GM12878 (cell line): Measurements from ENCODE around the gene ATP6V1C2. TPM values are rescaled to one million over a fixed set of nuclear protein-coding genes. Genes with fewer than 3 reads are reported as not detected.
A peak's percentile ranks its signal among the peaks of the same experiment; 100 is the strongest.

Experiments used
- ATAC-seq: fragments of 200-7000 bp; cut with Tn5 transposase; 3 replicates; pipeline ENCODE4 v1.9.1; 2020; ENCODE audit warnings: mild to moderate bottlenecking, moderate library complexity
- BruUV-seq: library from RNA; stranded (reverse); fragments of 400-500 nt; replicated peaks from 2 replicates; lab custom pipeline; 2021; lab: Mats Ljungman, UMichigan
- CTCF ChIA-PET: fragments of 300-600 bp; sonication (Branson Sonifier 250); formaldehyde crosslinking; extraction: SDS; loops from one replicate; lab custom pipeline; 2021; ENCODE audit warnings: inconsistent platforms; lab: Yijun Ruan, JAX
- POLR2A ChIA-PET: fragments of 350-600 bp; formaldehyde crosslinking; extraction: SDS; loops from one replicate; lab custom pipeline; 2021; ENCODE audit warnings: inconsistent platforms; lab: Charles Lee
- RAD21 ChIA-PET: fragments of 300-600 bp; sonication (Branson Sonifier 250); formaldehyde crosslinking; loops from one replicate; lab custom pipeline; 2023; ENCODE audit warnings: antibody characterized with exemption; ENCODE audit not compliant: unreplicated experiment; lab: Charles Lee
- SMC1A ChIA-PET: fragments of 300-600 bp; sonication (Branson Sonifier 250); formaldehyde crosslinking; loops from one replicate; lab custom pipeline; 2023; ENCODE audit not compliant: unreplicated experiment, uncharacterized antibody; lab: Charles Lee
- DNase-seq: peaks from one replicate; pipeline ENCODE4 v3.0.0-alpha.2; 2011; ENCODE audit warnings: low read depth, low spot score
- FAIRE-seq: peaks from 3 replicates; lab custom pipeline; 2011; peaks lifted over from hg19 to GRCh38; lab: Jason Lieb, UNC
- H2AFZ ChIP-seq: 2 replicates; pipeline ENCODE4 v1.6.0; 2011; ENCODE audit warnings: low read depth, low read length, control low read depth; ENCODE audit not compliant: control insufficient read depth
- H3K27ac ChIP-seq: 2 replicates; pipeline ENCODE4 v1.5.1; 2011; ENCODE audit warnings: control low read depth; ENCODE audit not compliant: control insufficient read depth, insufficient read depth
- H3K27me3 ChIP-seq, 2 experiments: replicated peaks in 1 of 2; 2 replicates each; pipeline versions ENCODE4 v1.6.0 to v1.6.1; 2011; ENCODE audit warnings: low read length in 1 of 2; ENCODE audit not compliant: control insufficient read depth in 2 of 2, insufficient read depth in 2 of 2
- H3K36me3 ChIP-seq, 2 experiments: 2 replicates each; pipeline ENCODE4 v1.5.1; 2011; ENCODE audit warnings: low read length in 1 of 2; ENCODE audit not compliant: control insufficient read depth in 2 of 2, insufficient read depth in 2 of 2
- H3K4me1 ChIP-seq: 2 replicates; pipeline ENCODE4 v1.6.1; 2011; ENCODE audit warnings: mild to moderate bottlenecking, low read length, moderate library complexity, mixed read lengths; ENCODE audit not compliant: control insufficient read depth, insufficient read depth
- H3K4me2 ChIP-seq: 2 replicates; pipeline ENCODE4 v1.6.0; 2011; ENCODE audit warnings: control low read depth; ENCODE audit not compliant: control insufficient read depth, insufficient read depth
- H3K4me3 ChIP-seq: fragments of 200-600 bp; sonication (generic); 2 replicates; pipeline ENCODE4 v1.5.1; 2016
- H3K79me2 ChIP-seq: 2 replicates; pipeline ENCODE4 v1.6.0; 2011; ENCODE audit warnings: low read length; ENCODE audit not compliant: control insufficient read depth, insufficient read depth
- H3K9ac ChIP-seq: 2 replicates; pipeline ENCODE4 v1.8.0; 2011; ENCODE audit warnings: low read length, control low read depth, mixed read lengths; ENCODE audit not compliant: control insufficient read depth, insufficient read depth
- H3K9me3 ChIP-seq: replicated peaks from 3 replicates; pipeline ENCODE4 v1.5.1; 2011; ENCODE audit warnings: mild to moderate bottlenecking, low read length; ENCODE audit not compliant: control insufficient read depth, insufficient read depth
- H4K20me1 ChIP-seq: 2 replicates; pipeline ENCODE4 v1.6.0; 2011; ENCODE audit not compliant: control insufficient read depth, insufficient read depth
- BMI1 ChIP-seq: fragments of 450-650 bp; IDR thresholded peaks from 2 replicates; pipeline ENCODE4 v1.6.1; 2016; ENCODE audit warnings: mild to moderate bottlenecking, moderate library complexity, borderline replicate concordance
- EED ChIP-seq: sonication (generic); IDR thresholded peaks from 2 replicates; pipeline ENCODE4 v1.6.1; 2016; ENCODE audit warnings: antibody characterized with exemption, low read depth
- IRF5 ChIP-seq: fragments of 450-650 bp; IDR thresholded peaks from 2 replicates; pipeline ENCODE4 v1.6.1; 2017; ENCODE audit warnings: borderline replicate concordance
- NBN ChIP-seq: fragments of 450-650 bp; IDR thresholded peaks from 2 replicates; pipeline ENCODE4 v1.6.1; 2016
- NFXL1 ChIP-seq: fragments of 450-650 bp; IDR thresholded peaks from 2 replicates; pipeline ENCODE4 v1.6.1; 2017; ENCODE audit warnings: antibody characterized with exemption, mild to moderate bottlenecking, borderline replicate concordance
- NR2F1 ChIP-seq: fragments of 450-650 bp; conservative IDR thresholded peaks from 2 replicates; pipeline ENCODE4 v1.6.1; 2017; ENCODE audit warnings: mild to moderate bottlenecking
- PAX5 ChIP-seq: IDR thresholded peaks from 2 replicates; pipeline ENCODE4 v1.6.1; 2011; ENCODE audit warnings: low read depth, low read length, borderline replicate concordance
- PKNOX1 ChIP-seq: fragments of 450-650 bp; IDR thresholded peaks from 2 replicates; pipeline ENCODE4 v1.6.1; 2016; ENCODE audit warnings: mild to moderate bottlenecking
- SUPT20H ChIP-seq: IDR thresholded peaks from 2 replicates; pipeline ENCODE4 v1.6.1; 2011; ENCODE audit warnings: low read depth, mild to moderate bottlenecking, low read length, moderate library complexity, borderline replicate concordance; ENCODE audit not compliant: control insufficient read depth
- TARDBP ChIP-seq: IDR thresholded peaks from 2 replicates; pipeline ENCODE4 v1.6.1; 2016; ENCODE audit warnings: borderline replicate concordance
- TCF12 ChIP-seq: IDR thresholded peaks from 2 replicates; pipeline ENCODE4 v1.6.1; 2011; ENCODE audit warnings: low read depth, mild to moderate bottlenecking, low read length
- WGBS: methylation state at CpG from one replicate; pipeline ENCODE4 v1.1.6; 2016; ENCODE audit warnings: low lambda C conversion rate; ENCODE audit not compliant: insufficient replicate concordance, insufficient coverage; ENCODE audit errors: missing lambda C conversion rate; 5-methylcytosine and 5-hydroxymethylcytosine counted together
- in situ Hi-C: fragments of 300-500 bp; cut with MboI; formaldehyde crosslinking; loops from 9 replicates; pipeline ENCODE4 v1.14.3; 2018; ENCODE audit warnings: mixed read lengths
- intact Hi-C: fragments of 100-400 bp; cut with micrococcal nuclease; formaldehyde crosslinking; loops from one replicate; pipeline ENCODE4 v1.14.2; 2022; ENCODE audit not compliant: unreplicated experiment
- polyA plus RNA-seq, 11 experiments: library from polyadenylated mRNA; depleted of rRNA in 4 of 11; unstranded in 6 of 11; stranded (reverse) in 5 of 11; fragments of >200 nt; fragmentation: Nextera tagmentation in 4 of 11; fragmentation: Illumina TruSeq in 1 of 11; extraction: Ambion mirVana in 4 of 11; extraction: Trizol in 1 of 11; gene quantifications; 1 replicate in 1 of 11; 2 replicates in 10 of 11; pipeline versions ENCODE4 v1.2.1 to v1.2.3, GENCODE V29; 2011 to 2016; ENCODE audit warnings: inconsistent platforms in 2 of 11, missing spikeins in 2 of 11, low read depth in 1 of 11
- total RNA-seq, 4 experiments: library from RNA; depleted of rRNA in 3 of 4; stranded (reverse); fragments of >200 nt in 3 of 4; fragmentation: Illumina TruSeq in 1 of 4; extraction: Trizol in 1 of 4; gene quantifications; 2 replicates each; pipeline versions ENCODE4 v1.2.1 to v1.2.3, GENCODE V29; 2013 to 2021
- TF ChIP-seq, protein P1 (sequence below): IDR thresholded peaks from 2 replicates; pipeline ENCODE4 v1.6.1; 2011; ENCODE audit warnings: low read depth, low read length, improper control_type of control experiment, borderline replicate concordance

Gene ATP6V1C2
- total and polyA plus RNA-seq, 10 of the 15 experiments (the other 5 are each of a cell fraction or from before 2014, with no cell fraction given) = 0.04 to 1.5 (median 0.24) TPM; not detected in 1

GRCh38 chr2:10712185-10712809, 9.1 kb upstream of the ATP6V1C2 start:
- POLR2A ChIA-PET = no interaction called here
- Histone ChIP-seq H3K36me3 (no peaks in the 10 kb centered on the region), H4K20me1 (no peaks in the 10 kb centered on the region), H3K9me3 (no peaks in the 10 kb centered on the region), H3K4me3 (no peak overlapping the region), H3K4me1 (peaks cover 7% of the 10 kb centered on the region), H3K9ac (no peak overlapping the region), H3K27me3 (no peaks in the 10 kb centered on the region; a peak in 2 of 4 replicates), H3K27ac (no peak overlapping the region), H2AFZ (no peak overlapping the region), H3K79me2 (no peaks in the 10 kb centered on the region), H3K4me2 (no peak overlapping the region)
- SMC1A ChIA-PET = no interaction called here
- FAIRE-seq (no peak), DNase-seq (no peak), ATAC-seq (peak; percentile 58)
- RAD21 ChIA-PET = no interaction called here
- no TSS peak for BruUV-seq
- CTCF ChIA-PET = no interaction called here
- WGBS = 34% methylated on average over 8 of the region's 10 CpGs
- intact Hi-C loops = no loop called here
- in situ Hi-C loops = no loop called here
- TF ChIP-seq PAX5 = no peak
- TF ChIP-seq NFXL1 = peak; percentile 58; the same call in 1 of the 2 replicates

GRCh38 chr2:10716581-10716980, 4.8 kb upstream of the ATP6V1C2 start:
- ATAC-seq = no peak
- intact Hi-C loops = no loop called here
- no peak overlapping the region for H3K4me2 ChIP-seq
- no peaks in the 10 kb centered on the region for H3K36me3 ChIP-seq
- H3K9ac ChIP-seq = no peak overlapping the region
- no peak overlapping the region for H3K27ac ChIP-seq
- RAD21 ChIA-PET = interaction anchor here (0.5 kb wide), 1 partner anchor 873 kb away, joined by 4 read pairs; the partner anchor contains the start of gene TAF1B
- H3K4me3 ChIP-seq = no peak overlapping the region
- CTCF ChIA-PET = interaction anchor here (1.2 kb wide), 1 partner anchor 33 kb away, joined by 3 read pairs; no protein-coding TSS in a partner anchor
- SMC1A ChIA-PET = no interaction called here
- TF ChIP-seq PKNOX1 (no peak), EED (no peak), NR2F1 (no peak), TCF12 (no peak), NBN (no peak), IRF5 (no peak), TARDBP (no peak), SUPT20H (no peak), BMI1 (no peak)
- TF ChIP-seq, protein P1, sequence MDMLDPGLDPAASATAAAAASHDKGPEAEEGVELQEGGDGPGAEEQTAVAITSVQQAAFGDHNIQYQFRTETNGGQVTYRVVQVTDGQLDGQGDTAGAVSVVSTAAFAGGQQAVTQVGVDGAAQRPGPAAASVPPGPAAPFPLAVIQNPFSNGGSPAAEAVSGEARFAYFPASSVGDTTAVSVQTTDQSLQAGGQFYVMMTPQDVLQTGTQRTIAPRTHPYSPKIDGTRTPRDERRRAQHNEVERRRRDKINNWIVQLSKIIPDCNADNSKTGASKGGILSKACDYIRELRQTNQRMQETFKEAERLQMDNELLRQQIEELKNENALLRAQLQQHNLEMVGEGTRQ = no peak
- POLR2A ChIA-PET = interaction anchor here (1.3 kb wide), 1 partner anchor 95 kb away, joined by 3 read pairs; no protein-coding TSS in a partner anchor
- H4K20me1 ChIP-seq = no peaks in the 10 kb centered on the region; the same call in none of the 2 replicates
- H3K9me3 ChIP-seq = no peaks in the 10 kb centered on the region
- BruUV-seq = no TSS peak
- no peaks in the 10 kb centered on the region for H3K79me2 ChIP-seq
- in situ Hi-C loops = no loop called here
- 0% methylated on average over 2 of the region's 2 CpGs for WGBS
- DNase-seq = no peak
- FAIRE-seq = no peak
- H3K4me1 ChIP-seq = no peaks in the 10 kb centered on the region
- H3K27me3 ChIP-seq = peaks cover 11 to 12% of the 10 kb centered on the region in 2 experiments
- no peak overlapping the region for H2AFZ ChIP-seq
